Loucy (cell line): Measurements from ENCODE around the gene NRM.

Experiments
- H2AFZ ChIP-seq: fragments of 200-600 bp; sonication (generic); 2 replicates; pipeline ENCODE4 v1.6.0; 2016; ENCODE audit warnings: antibody characterized with exemption, mild to moderate bottlenecking, low read length, moderate library complexity
- H3F3A ChIP-seq: fragments of 200-600 bp; 2 replicates; pipeline ENCODE4 v1.6.0; 2016; ENCODE audit warnings: antibody characterized with exemption, low read depth, mild to moderate bottlenecking
- H3K27me3 ChIP-seq: fragments of 200-600 bp; sonication (generic); 2 replicates; pipeline ENCODE4 v1.6.1; 2014; ENCODE audit warnings: low read length, mild to moderate bottlenecking; ENCODE audit not compliant: insufficient read depth, poor library complexity, severe bottlenecking
- H3K36me3 ChIP-seq: fragments of 200-600 bp; sonication (generic); 2 replicates; pipeline ENCODE4 v1.6.1; 2016; ENCODE audit warnings: low read length; ENCODE audit not compliant: insufficient read depth
- H3K4me1 ChIP-seq: fragments of 200-600 bp; sonication (generic); 2 replicates; pipeline ENCODE4 v1.5.1; 2014; ENCODE audit warnings: low read length, mild to moderate bottlenecking; ENCODE audit not compliant: insufficient read depth, poor library complexity, severe bottlenecking
- H3K4me2 ChIP-seq: fragments of 200-600 bp; sonication (generic); 2 replicates; pipeline ENCODE4 v1.6.0; 2014; ENCODE audit warnings: antibody characterized with exemption, low read length, low read depth, mild to moderate bottlenecking; ENCODE audit not compliant: poor library complexity, severe bottlenecking
- H3K4me3 ChIP-seq: fragments of 200-600 bp; sonication (generic); 2 replicates; pipeline ENCODE4 v1.5.1; 2014; ENCODE audit warnings: low read length, mild to moderate bottlenecking, mixed read lengths; ENCODE audit not compliant: poor library complexity, severe bottlenecking
- H3K79me2 ChIP-seq: fragments of 200-600 bp; sonication (generic); 2 replicates; pipeline ENCODE4 v1.6.1; 2014; ENCODE audit warnings: low read length; ENCODE audit not compliant: insufficient read depth
- H3K9ac ChIP-seq: fragments of 200-600 bp; sonication (generic); 2 replicates; pipeline ENCODE4 v1.6.0; 2014; ENCODE audit warnings: mild to moderate bottlenecking, low read depth, low read length, moderate library complexity; ENCODE audit not compliant: poor library complexity, severe bottlenecking
- H3K9me2 ChIP-seq: fragments of 200-600 bp; sonication (generic); replicated peaks from 2 replicates; pipeline ENCODE4 v1.6.1; 2016; ENCODE audit warnings: low read depth, low read length, mixed read lengths
- H3K9me3 ChIP-seq: fragments of 200-600 bp; sonication (generic); 2 replicates; pipeline ENCODE4 v1.6.1; 2014; ENCODE audit warnings: mild to moderate bottlenecking, antibody characterized with exemption, low read length, low read depth; ENCODE audit not compliant: insufficient read depth
- H4K20me1 ChIP-seq: fragments of 200-600 bp; sonication (generic); 2 replicates; pipeline ENCODE4 v1.6.0; 2014; ENCODE audit warnings: antibody characterized with exemption, low read length, mild to moderate bottlenecking; ENCODE audit not compliant: insufficient read depth, poor library complexity, severe bottlenecking
- CTCF ChIP-seq: fragments of 200-600 bp; sonication (generic); conservative IDR thresholded peaks from 2 replicates; pipeline ENCODE4 v1.5.1; 2014; ENCODE audit warnings: mild to moderate bottlenecking, antibody characterized with exemption, low read length
- EZH2phosphoT487 ChIP-seq: fragments of 200-600 bp; IDR thresholded peaks from 2 replicates; pipeline ENCODE4 v1.6.1; 2018; ENCODE audit warnings: antibody characterized with exemption, mild to moderate bottlenecking, moderate library complexity, borderline replicate concordance

Gene NRM

GRCh38 chr6:30641048-30641447, 49.7 kb downstream of the NRM start:
- peaks cover 4% of the 10 kb centered on the region; the same call in 1 of the 2 replicates for H3F3A ChIP-seq
- no peaks in the 10 kb centered on the region for H3K9me3 ChIP-seq
- peaks cover 24% of the 10 kb centered on the region for H3K4me1 ChIP-seq
- H3K27me3 ChIP-seq: no peaks in the 10 kb centered on the region
- no peaks in the 10 kb centered on the region for H3K9me2 ChIP-seq
- peak overlapping the region; percentile 33 for H3K9ac ChIP-seq
- H3K36me3 ChIP-seq: peaks cover 13% of the 10 kb centered on the region; the same call in 1 of the 2 replicates
- peak overlapping the region; percentile 42 for H3K4me3 ChIP-seq
- H3K79me2 ChIP-seq: peaks cover 8% of the 10 kb centered on the region
- H4K20me1 ChIP-seq: peaks cover 1% of the 10 kb centered on the region
- TF ChIP-seq EZH2phosphoT487: no peak
- peak overlapping the region; percentile 49 for H3K4me2 ChIP-seq
- H2AFZ ChIP-seq: no peak overlapping the region

GRCh38 chr6:30640481-30640880, 50.3 kb downstream of the NRM start:
- peak overlapping the region; percentile 33 for H3K9ac ChIP-seq
- no peaks in the 10 kb centered on the region for H3K27me3 ChIP-seq
- H3K9me3 ChIP-seq: no peaks in the 10 kb centered on the region
- no peaks in the 10 kb centered on the region for H3K9me2 ChIP-seq
- H3K4me2 ChIP-seq: peak overlapping the region; percentile 49
- no peak overlapping the region for H3K4me3 ChIP-seq
- H4K20me1 ChIP-seq: no peaks in the 10 kb centered on the region
- H3K4me1 ChIP-seq: peaks cover 20% of the 10 kb centered on the region
- H3F3A ChIP-seq: peaks cover 4% of the 10 kb centered on the region; the same call in 1 of the 2 replicates
- no peak for TF ChIP-seq EZH2phosphoT487
- TF ChIP-seq CTCF: peak; percentile 51
- H2AFZ ChIP-seq: no peak overlapping the region
- peaks cover 3% of the 10 kb centered on the region; the same call in 1 of the 2 replicates for H3K79me2 ChIP-seq
- peaks cover 13% of the 10 kb centered on the region; the same call in 1 of the 2 replicates for H3K36me3 ChIP-seq
